HG03571 (cell line): Measurements from ENCODE around the gene TDRD9.

Experiments
- ATAC-seq: cut with Tn5 transposase; IDR thresholded peaks from one replicate; pipeline ENCODE4 v1.9.1; 2021; ENCODE audit not compliant: unreplicated experiment

TDRD9 gene

DNA sequence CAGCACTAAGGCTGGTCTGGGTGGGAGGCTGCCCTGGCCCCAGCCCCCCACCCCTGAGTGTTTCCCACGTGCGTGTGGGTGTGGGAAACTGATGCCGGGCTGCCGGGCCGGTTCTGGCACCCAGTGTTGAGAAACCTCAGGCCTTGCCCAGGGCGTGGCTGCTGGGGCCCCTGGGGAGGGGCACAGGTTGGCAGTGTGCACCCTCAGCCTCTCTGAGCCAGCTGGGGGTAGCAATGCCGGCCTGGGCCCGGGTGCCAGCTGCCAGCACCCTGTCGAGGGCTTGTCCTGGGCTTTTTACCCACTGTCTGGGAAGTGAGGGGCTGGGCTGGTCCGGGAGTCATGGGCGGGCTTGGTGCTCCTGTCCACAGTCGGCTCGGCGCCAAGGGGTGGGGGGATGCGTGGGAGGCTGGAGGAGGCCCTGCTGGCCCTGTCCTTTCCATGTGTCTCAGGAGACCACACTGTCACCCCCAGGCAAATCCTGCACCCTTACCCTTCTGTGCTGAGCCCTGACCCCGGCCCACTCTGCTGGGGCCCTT, 172.9 kb downstream of the TDRD9 start:
- ATAC-seq: no peak

DNA sequence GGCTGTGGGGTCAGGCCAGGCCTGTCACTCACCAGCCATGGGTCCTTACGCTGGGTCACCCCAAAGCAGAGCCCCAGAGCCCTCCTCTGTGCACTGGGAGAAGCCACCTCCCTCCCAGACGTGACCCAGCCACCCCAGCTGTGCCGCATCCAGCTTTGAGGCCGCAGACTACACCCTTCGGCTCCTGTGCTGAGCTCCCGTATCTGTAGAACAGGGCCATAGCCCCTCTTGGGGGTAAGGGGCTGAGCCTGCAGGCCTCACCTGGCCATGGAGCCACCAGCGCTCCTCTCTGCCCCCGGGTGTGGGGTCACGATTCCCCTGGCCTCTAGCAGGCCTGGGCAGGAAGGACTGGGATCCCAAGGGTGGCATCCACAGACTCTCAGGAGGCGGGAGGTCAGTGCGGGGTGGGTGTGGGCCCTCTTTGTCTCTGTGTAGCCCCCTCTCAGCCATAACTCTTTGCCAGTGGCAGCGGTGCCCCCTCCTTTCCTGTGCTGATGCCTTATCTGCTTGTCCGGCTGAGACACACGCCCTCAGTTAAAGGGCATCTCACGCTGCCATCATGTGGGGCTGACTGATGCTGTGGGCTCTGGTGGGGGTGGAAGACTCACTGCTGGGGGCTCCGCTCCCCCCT, 173.5 kb downstream of the TDRD9 start:
- no peak for ATAC-seq
